K562 (cell line): ENCODE results near the gene ZPR1. TPM values are rescaled to one million over a fixed set of nuclear protein-coding genes. Genes with fewer than 3 reads are reported as not detected.

ENCODE experiments used
- ATAC-seq: fragments of 200-7000 bp; cut with Tn5 transposase; 3 replicates; pipeline ENCODE4 v1.9.1; 2020; ENCODE audit warnings: moderate library complexity
- BruUV-seq: library from RNA; stranded (reverse); fragments of 400-500 nt; replicated peaks from 2 replicates; lab custom pipeline; 2021; lab: Mats Ljungman, UMichigan
- CTCF ChIA-PET: fragments of 300-600 bp; formaldehyde crosslinking; extraction: SDS; loops from one replicate; lab custom pipeline; 2021; ENCODE audit warnings: low intra/inter-chr PET ratio; lab: Yijun Ruan, JAX
- POLR2A ChIA-PET: fragments of 300-600, 350-650 bp; sonication (Branson Sonifier 250); formaldehyde crosslinking; extraction: SDS; loops from one replicate; lab custom pipeline; 2021; ENCODE audit warnings: antibody characterized with exemption, inconsistent platforms; lab: Yijun Ruan, JAX
- DNase-seq, 4 experiments: peaks; one replicate each; pipeline versions ENCODE4 v3.0.0 to v3.0.0-alpha.2; 2011 to 2018; ENCODE audit warnings: low spot score in 3 of 4, mixed read lengths in 3 of 4; ENCODE audit errors: extremely low read depth in 1 of 4
- FAIRE-seq: peaks from 2 replicates; lab custom pipeline; 2011; peaks lifted over from hg19 to GRCh38; lab: Jason Lieb, UNC
- H2AFZ ChIP-seq: 2 replicates; pipeline ENCODE4 v1.6.0; 2011; ENCODE audit warnings: low read depth, low read length, control low read depth, inconsistent platforms
- H3K27ac ChIP-seq: fragments of 200-600 bp; 3 replicates; pipeline ENCODE4 v1.8.0; 2011; ENCODE audit warnings: low read depth, mild to moderate bottlenecking, control low read depth, inconsistent platforms, low read length, moderate library complexity, mixed read lengths; ENCODE audit errors: extremely low read depth
- H3K27me3 ChIP-seq, 2 experiments: fragments of 300-600 bp in 1 of 2; 2 replicates in 1 of 2; 3 replicates in 1 of 2; pipeline versions ENCODE4 v1.6.0 to v1.8.0; 2011; ENCODE audit warnings: inconsistent platforms in 2 of 2, low read length in 2 of 2, mild to moderate bottlenecking in 1 of 2, mixed read lengths in 1 of 2, moderate library complexity in 1 of 2; ENCODE audit not compliant: control insufficient read depth in 2 of 2, insufficient read depth in 2 of 2
- H3K36me3 ChIP-seq: fragments of 300-600 bp; 3 replicates; pipeline ENCODE4 v1.8.0; 2011; ENCODE audit warnings: mild to moderate bottlenecking, low read length, inconsistent platforms; ENCODE audit not compliant: control insufficient read depth, insufficient read depth
- H3K4me1 ChIP-seq, 2 experiments: fragments of 200-600 bp in 1 of 2; replicated peaks in 1 of 2; 2 replicates in 1 of 2; 3 replicates in 1 of 2; pipeline versions ENCODE4 v1.5.1 to v1.8.0; 2011; ENCODE audit warnings: inconsistent platforms in 2 of 2, low read length in 2 of 2, mild to moderate bottlenecking in 1 of 2, mixed read lengths in 1 of 2, moderate library complexity in 1 of 2; ENCODE audit not compliant: control insufficient read depth in 2 of 2, insufficient read depth in 2 of 2
- H3K4me2 ChIP-seq: 2 replicates; pipeline ENCODE4 v1.6.1; 2011; ENCODE audit warnings: low read length, control low read depth, inconsistent platforms, mixed read lengths; ENCODE audit not compliant: insufficient read depth
- H3K4me3 ChIP-seq: fragments of 200-600 bp; sonication (generic), shearing (Covaris generic); 2 replicates; pipeline ENCODE4 v1.5.1; 2016; ENCODE audit warnings: control low read depth, inconsistent platforms
- H3K79me2 ChIP-seq: fragments of 200-600 bp; 3 replicates; pipeline ENCODE4 v1.8.0; 2011; ENCODE audit warnings: low read length, inconsistent platforms; ENCODE audit not compliant: control insufficient read depth, insufficient read depth
- H3K9ac ChIP-seq, 2 experiments: 2 replicates each; pipeline versions ENCODE4 v1.6.0 to v1.6.1; 2011; ENCODE audit warnings: low read depth in 2 of 2, low read length in 2 of 2, control low read depth in 1 of 2, inconsistent platforms in 1 of 2, mild to moderate bottlenecking in 1 of 2, mixed read lengths in 1 of 2; ENCODE audit not compliant: insufficient read depth in 1 of 2
- H3K9me1 ChIP-seq: one replicate; pipeline ENCODE4 v1.6.0; 2011; ENCODE audit warnings: inconsistent platforms, mild to moderate bottlenecking, low read length, moderate library complexity; ENCODE audit not compliant: control insufficient read depth, insufficient read depth
- H3K9me3 ChIP-seq: replicated peaks from 2 replicates; pipeline ENCODE4 v1.5.1; 2011; ENCODE audit warnings: low read depth, low read length, inconsistent platforms; ENCODE audit not compliant: control insufficient read depth, insufficient read depth
- H4K20me1 ChIP-seq: replicated peaks from 2 replicates; pipeline ENCODE4 v1.6.1; 2011; ENCODE audit warnings: low read length, inconsistent platforms, mixed read lengths; ENCODE audit not compliant: control insufficient read depth, insufficient read depth
- ADNP ChIP-seq: fragments of 200-800 bp; sonication (Bioruptor generic); IDR thresholded peaks from 2 replicates; pipeline ENCODE4 v1.6.1; 2016; ENCODE audit warnings: missing genetic modification characterization, missing compliant biosample characterization
- ARID1B ChIP-seq: fragments of 450-650 bp; IDR thresholded peaks from 2 replicates; pipeline ENCODE4 v1.6.1; 2016; ENCODE audit warnings: antibody characterized with exemption, mild to moderate bottlenecking, inconsistent platforms
- CBFA2T2 ChIP-seq: fragments of 450-650 bp; conservative IDR thresholded peaks from 2 replicates; pipeline ENCODE4 v1.6.1; 2017; ENCODE audit warnings: mild to moderate bottlenecking
- CBFA2T3 ChIP-seq: fragments of 450-650 bp; IDR thresholded peaks from 2 replicates; pipeline ENCODE4 v1.6.1; 2017
- CCNT2 ChIP-seq: IDR thresholded peaks from 2 replicates; pipeline ENCODE4 v1.6.1; 2011; ENCODE audit warnings: borderline replicate concordance, low read depth, mild to moderate bottlenecking, moderate library complexity, mixed read lengths, low read length; ENCODE audit not compliant: insufficient read length; ENCODE audit errors: extremely low read depth
- CXXC5 ChIP-seq: fragments of 250-450 bp; sonication (Bioruptor Pico); IDR thresholded peaks from 2 replicates; pipeline ENCODE4 v1.8.0; 2022; ENCODE audit warnings: inconsistent platforms, mild to moderate bottlenecking, moderate library complexity
- HDAC1 ChIP-seq, 2 experiments: fragments of 450-650 bp; IDR thresholded peaks; 2 replicates each; pipeline ENCODE4 v1.6.1; 2016 to 2017; ENCODE audit warnings: inconsistent platforms in 1 of 2, mild to moderate bottlenecking in 1 of 2, moderate library complexity in 1 of 2
- HDAC2 ChIP-seq: fragments of 450-650 bp; IDR thresholded peaks from 2 replicates; pipeline ENCODE4 v1.6.1; 2016; ENCODE audit warnings: mild to moderate bottlenecking
- KDM1A ChIP-seq, 2 experiments: fragments of 450-650 bp; IDR thresholded peaks; 2 replicates each; pipeline ENCODE4 v1.6.1; 2016; ENCODE audit warnings: mild to moderate bottlenecking in 2 of 2
- LCOR ChIP-seq: sonication (generic); formaldehyde crosslinking; IDR thresholded peaks from 2 replicates; pipeline ENCODE4 v1.8.0; 2022; ENCODE audit warnings: mild to moderate bottlenecking, missing genetic modification reagents
- NCOR1 ChIP-seq: fragments of 450-650 bp; IDR thresholded peaks from 2 replicates; pipeline ENCODE4 v1.6.1; 2016; ENCODE audit warnings: mild to moderate bottlenecking, moderate library complexity
- SLC30A9 ChIP-seq: fragments of 250-450 bp; sonication (Bioruptor Pico); IDR thresholded peaks from 2 replicates; pipeline ENCODE4 v1.8.0; 2022; ENCODE audit warnings: mild to moderate bottlenecking, moderate library complexity
- SMARCE1 ChIP-seq: fragments of 450-650 bp; IDR thresholded peaks from 2 replicates; pipeline ENCODE4 v1.7.1; 2016; ENCODE audit warnings: mild to moderate bottlenecking
- SOX6 ChIP-seq: fragments of 450-650 bp; IDR thresholded peaks from 2 replicates; pipeline ENCODE4 v1.6.1; 2014; ENCODE audit warnings: mild to moderate bottlenecking
- TAL1 ChIP-seq: fragments of 450-650 bp; IDR thresholded peaks from 2 replicates; pipeline ENCODE4 v1.6.1; 2016; ENCODE audit warnings: mild to moderate bottlenecking
- TBP ChIP-seq: optimal IDR thresholded peaks from 2 replicates; pipeline ENCODE3; 2011; ENCODE audit warnings: low read depth, low read length, improper control_type of control experiment
- TEAD4 ChIP-seq, 2 experiments: sonication (generic) in 1 of 2; formaldehyde crosslinking in 1 of 2; IDR thresholded peaks; 2 replicates each; pipeline versions ENCODE4 v1.6.1 to v1.8.0; 2012 to 2022; ENCODE audit warnings: borderline replicate concordance in 1 of 2, inconsistent platforms in 1 of 2, low read length in 1 of 2, mild to moderate bottlenecking in 1 of 2, missing genetic modification reagents in 1 of 2
- ZNF445 ChIP-seq: fragments of 250-450 bp; sonication (Bioruptor Pico); IDR thresholded peaks from 2 replicates; pipeline ENCODE4 v1.4.0; 2020; ENCODE audit warnings: low read depth, mild to moderate bottlenecking, moderate library complexity
- WGBS: fragments of 100-300 bp; shearing (Covaris generic); methylation state at CpG from one replicate; pipeline ENCODE4 v1.1.6; 2016; ENCODE audit warnings: low coverage, mixed read lengths; ENCODE audit not compliant: insufficient coverage; ENCODE audit errors: missing lambda C conversion rate; 5-methylcytosine and 5-hydroxymethylcytosine counted together
- in situ Hi-C: fragments of 300-500 bp; cut with MboI; formaldehyde crosslinking; loops from 4 replicates; pipeline ENCODE4 v1.15.0; 2018; ENCODE audit warnings: inconsistent platforms, mixed read lengths
- intact Hi-C: fragments of 100-400 bp; cut with micrococcal nuclease; formaldehyde crosslinking; loops from 2 replicates; pipeline ENCODE4 v1.14.2; 2022
- polyA plus RNA-seq, 8 experiments: library from polyadenylated mRNA; depleted of rRNA in 4 of 8; stranded (reverse) in 5 of 8; unstranded in 3 of 8; fragments of >200 nt; fragmentation: Nextera tagmentation in 2 of 8; fragmentation: Illumina TruSeq in 1 of 8; extraction: Ambion mirVana in 2 of 8; extraction: Trizol in 1 of 8; gene quantifications; 2 replicates each; pipeline versions ENCODE4 v1.2.1 to v1.2.3, GENCODE V29; 2011 to 2014; ENCODE audit warnings: inconsistent platforms in 1 of 8, missing spikeins in 1 of 8
- total RNA-seq, 7 experiments: library from RNA; depleted of rRNA in 6 of 7; stranded (reverse); fragments of >200 nt in 6 of 7; fragmentation: Illumina TruSeq in 2 of 7; extraction: Trizol in 2 of 7; gene quantifications; 2 replicates each; pipeline versions ENCODE4 v1.2.1 to v1.2.3, GENCODE V29; 2011 to 2021; ENCODE audit warnings: low replicate concordance in 1 of 7
- TF ChIP-seq, protein P1 (sequence below): fragments of 450-650 bp; IDR thresholded peaks from 2 replicates; pipeline ENCODE4 v1.7.0; 2016; ENCODE audit warnings: borderline replicate concordance
- TF ChIP-seq, protein P2 (sequence below): sonication (generic); formaldehyde crosslinking; IDR thresholded peaks from 2 replicates; pipeline ENCODE4 v1.8.1; 2023; ENCODE audit warnings: mild to moderate bottlenecking, missing genetic modification reagents, moderate library complexity

The ZPR1 gene
- total and polyA plus RNA-seq, 9 of the 15 experiments (the other 6 are each of a cell fraction or from before 2014, with no cell fraction given), result 13.0 to 120 (median 83.8) TPM

DNA sequence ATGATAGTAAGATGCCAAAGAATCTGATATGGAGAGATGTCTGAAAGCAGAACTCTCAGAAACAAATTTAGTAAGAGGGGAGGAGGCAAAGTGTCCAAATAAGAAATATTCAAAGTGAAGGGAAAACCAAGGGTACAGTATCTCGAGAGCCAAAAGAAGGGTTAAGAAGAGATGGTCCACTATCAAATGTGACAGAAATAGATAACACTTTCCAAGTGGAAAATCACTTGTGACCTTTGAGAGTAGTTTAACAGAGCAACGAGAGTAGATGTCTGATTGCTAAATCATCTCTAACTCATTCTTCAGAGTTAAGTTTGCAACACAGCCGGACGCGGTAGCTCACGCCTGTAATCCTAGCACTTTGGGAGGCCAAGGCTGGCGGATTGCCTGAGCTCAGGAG lies 10.8 kb downstream of the ZPR1 start:
- ChIA-PET POLR2A (interaction anchor here (0.7 to 2.5 kb wide), 4 partner anchors 10 to 83 kb away, joined by 3 to 15 read pairs (median 3); partner anchors contain the start of gene ZPR1), CTCF (no interaction called here)
- H3K4me1 ChIP-seq, result peaks cover 9 to 34% of the 10 kb centered on the region in 2 experiments; a peak in 4 of 5 replicates
- peak overlapping the region; percentile 31; the same call in 1 of the 3 replicates for H3K27ac ChIP-seq
- H3K4me3 ChIP-seq, result no peak overlapping the region
- DNase-seq (peak in 2 of 4 experiments; percentile 50 to 58), ATAC-seq (peak; percentile 4; the same call in 1 of the 3 replicates), FAIRE-seq (peak; percentile 6)
- H3K4me2 ChIP-seq, result no peak overlapping the region; the same call in 1 of the 2 replicates
- peaks cover 57% of the 10 kb centered on the region for H3K36me3 ChIP-seq
- H2AFZ ChIP-seq, result no peak overlapping the region
- H3K27me3 ChIP-seq, result no peaks in the 10 kb centered on the region
- H3K9me3 ChIP-seq, result no peaks in the 10 kb centered on the region
- in situ Hi-C loops, result no loop called here
- peaks cover 6% of the 10 kb centered on the region for H3K9me1 ChIP-seq
- H3K79me2 ChIP-seq, result peaks cover 7% of the 10 kb centered on the region
- WGBS, result 10% methylated on average over 7 of the region's 7 CpGs
- H3K9ac ChIP-seq, result no peak overlapping the region
- peaks cover 5% of the 10 kb centered on the region; the same call in 1 of the 2 replicates for H4K20me1 ChIP-seq
- intact Hi-C loops, result no loop called here
- BruUV-seq, result no TSS peak
- TF ChIP-seq HDAC1 (IDR thresholded peaks at IDR 0.05) (peak in 1 of 2 experiments; percentile 90; a peak in 2 of 4 replicates), ARID1B (peak; percentile 75), CXXC5 (peak; percentile 56), TAL1 (peak; percentile 58; the same call in 1 of the 2 replicates), TEAD4 (IDR thresholded peaks at IDR 0.05; ENCODE audit: low read length) (peak; percentile 60), TEAD4 (CRISPR knock-in tag; IDR thresholded peaks at IDR 0.05; ENCODE audit: borderline replicate concordance) (no peak), CCNT2 (peak; percentile 23), ADNP (tag) (peak; percentile 49; the same call in 1 of the 2 replicates), LCOR (CRISPR knock-in tag) (0 out of 2 replicates have a peak, but pooled peaks have one; percentile 68), SLC30A9 (no peak), HDAC2 (peak; percentile 66; the same call in 1 of the 2 replicates), SMARCE1 (peak; percentile 48; the same call in 1 of the 2 replicates), KDM1A (IDR thresholded peaks at IDR 0.05) (peak; percentile 96 to 97), ZNF445 (CRISPR knock-in tag) (peak; percentile 77; the same call in 1 of the 2 replicates), SOX6 (peak; percentile 8; the same call in 1 of the 2 replicates), NCOR1 (peak; percentile 48), TBP (peak; percentile 63), CBFA2T3 (peak; percentile 84), CBFA2T2 (peak; percentile 63)
- TF ChIP-seq, protein P1, sequence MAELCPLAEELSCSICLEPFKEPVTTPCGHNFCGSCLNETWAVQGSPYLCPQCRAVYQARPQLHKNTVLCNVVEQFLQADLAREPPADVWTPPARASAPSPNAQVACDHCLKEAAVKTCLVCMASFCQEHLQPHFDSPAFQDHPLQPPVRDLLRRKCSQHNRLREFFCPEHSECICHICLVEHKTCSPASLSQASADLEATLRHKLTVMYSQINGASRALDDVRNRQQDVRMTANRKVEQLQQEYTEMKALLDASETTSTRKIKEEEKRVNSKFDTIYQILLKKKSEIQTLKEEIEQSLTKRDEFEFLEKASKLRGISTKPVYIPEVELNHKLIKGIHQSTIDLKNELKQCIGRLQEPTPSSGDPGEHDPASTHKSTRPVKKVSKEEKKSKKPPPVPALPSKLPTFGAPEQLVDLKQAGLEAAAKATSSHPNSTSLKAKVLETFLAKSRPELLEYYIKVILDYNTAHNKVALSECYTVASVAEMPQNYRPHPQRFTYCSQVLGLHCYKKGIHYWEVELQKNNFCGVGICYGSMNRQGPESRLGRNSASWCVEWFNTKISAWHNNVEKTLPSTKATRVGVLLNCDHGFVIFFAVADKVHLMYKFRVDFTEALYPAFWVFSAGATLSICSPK, result no peak
- TF ChIP-seq, protein P2, sequence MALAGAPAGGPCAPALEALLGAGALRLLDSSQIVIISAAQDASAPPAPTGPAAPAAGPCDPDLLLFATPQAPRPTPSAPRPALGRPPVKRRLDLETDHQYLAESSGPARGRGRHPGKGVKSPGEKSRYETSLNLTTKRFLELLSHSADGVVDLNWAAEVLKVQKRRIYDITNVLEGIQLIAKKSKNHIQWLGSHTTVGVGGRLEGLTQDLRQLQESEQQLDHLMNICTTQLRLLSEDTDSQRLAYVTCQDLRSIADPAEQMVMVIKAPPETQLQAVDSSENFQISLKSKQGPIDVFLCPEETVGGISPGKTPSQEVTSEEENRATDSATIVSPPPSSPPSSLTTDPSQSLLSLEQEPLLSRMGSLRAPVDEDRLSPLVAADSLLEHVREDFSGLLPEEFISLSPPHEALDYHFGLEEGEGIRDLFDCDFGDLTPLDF (CRISPR knock-in tag), result no peak
